Hypothalamus (tissue), 51 donors: ENCODE measurements around the gene SELENOP.
"Not testable (repeated sequence)": the region's sequence is repeated elsewhere in the genome, so short reads cannot be mapped to it uniquely, and the experiment has no call there.

Experiments used
- DNase-seq, 51 donors: peaks; one replicate each; lab custom pipeline; 2025; lab: John Stamatoyannopoulos, UW

Gene SELENOP

DNA sequence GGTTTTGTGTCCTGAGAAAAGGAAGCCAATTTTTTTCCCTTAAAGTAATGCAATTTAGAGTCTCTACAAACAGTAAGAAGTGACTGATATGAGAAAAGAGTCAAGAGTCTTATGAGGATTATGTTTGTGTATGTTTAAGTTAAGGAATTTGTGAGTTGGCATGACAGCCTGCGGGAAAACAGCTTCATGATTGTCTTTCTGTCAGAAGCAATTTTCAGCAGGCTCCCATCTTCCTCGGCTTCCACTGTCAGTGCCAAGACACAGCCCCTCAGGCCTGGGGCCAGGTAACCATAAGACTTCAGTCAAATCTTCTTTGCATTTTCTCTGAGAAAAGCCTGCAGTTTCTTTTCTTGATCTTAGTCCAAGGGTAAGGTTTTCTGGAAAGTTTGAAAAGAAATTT is 17.0 kb upstream of the SELENOP start:
- no peak for DNase-seq

DNA sequence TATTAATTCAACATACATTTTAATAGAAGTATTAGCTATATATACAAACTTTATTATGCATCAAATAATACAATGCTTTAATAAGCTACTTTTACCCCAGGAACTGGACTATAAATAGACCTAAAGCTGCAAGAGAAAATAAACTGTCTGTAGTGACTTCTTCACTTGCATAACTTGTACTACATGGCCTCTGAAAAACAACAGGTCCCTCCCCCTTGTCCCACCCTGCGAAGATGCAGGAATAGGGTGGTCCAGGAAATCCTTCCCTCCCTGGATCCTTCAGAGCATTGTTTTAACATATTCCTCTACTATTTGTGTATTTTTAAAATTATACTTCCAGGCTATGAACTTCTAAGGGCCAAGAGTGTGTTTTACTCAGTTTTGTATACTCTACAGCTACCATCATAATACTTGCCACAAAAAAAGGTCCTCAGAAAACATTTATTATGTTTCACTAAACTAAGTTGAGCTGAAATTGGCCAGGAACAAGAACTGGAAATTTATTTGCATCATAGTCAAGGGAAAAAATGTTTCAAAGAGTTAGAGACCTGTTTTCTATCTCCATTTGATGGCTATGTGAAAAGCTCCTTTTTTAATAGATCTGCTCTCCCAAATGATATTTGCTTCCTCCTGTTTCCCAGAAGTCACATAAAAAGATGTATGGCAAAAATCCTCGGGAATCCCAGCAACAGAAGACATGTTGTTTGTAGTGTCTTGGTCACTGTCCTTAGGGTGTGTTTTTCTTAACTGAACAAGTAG is 15.2 kb upstream of the SELENOP start:
- DNase-seq: no peak

GRCh38 chr5:42825422-42826148 is 13.9 kb upstream of the SELENOP start:
- DNase-seq: no peak

- DNase-seq: no peak
These were observed 12.8 kb upstream of the SELENOP start for GRCh38 chr5:42824347-42824976.

DNA sequence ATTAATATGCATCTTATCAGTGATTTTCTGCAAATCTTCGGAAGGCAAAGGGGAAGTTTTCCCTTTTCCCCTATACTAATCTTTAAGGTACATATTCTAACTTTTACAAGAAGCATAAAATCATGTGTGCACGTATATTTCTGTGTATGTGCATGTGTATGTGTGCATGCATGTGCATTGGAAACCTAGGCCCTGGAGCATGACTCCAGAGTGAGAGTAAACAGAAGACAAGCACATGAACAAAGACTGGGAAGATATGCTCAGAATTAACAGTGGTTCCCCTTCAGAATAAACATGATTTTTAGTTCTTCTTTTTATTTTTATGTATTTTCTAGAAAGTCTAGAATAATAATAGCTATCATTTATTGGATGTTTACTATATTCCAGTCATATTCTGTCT is 10.9 kb upstream of the SELENOP start:
- no peak for DNase-seq

DNA sequence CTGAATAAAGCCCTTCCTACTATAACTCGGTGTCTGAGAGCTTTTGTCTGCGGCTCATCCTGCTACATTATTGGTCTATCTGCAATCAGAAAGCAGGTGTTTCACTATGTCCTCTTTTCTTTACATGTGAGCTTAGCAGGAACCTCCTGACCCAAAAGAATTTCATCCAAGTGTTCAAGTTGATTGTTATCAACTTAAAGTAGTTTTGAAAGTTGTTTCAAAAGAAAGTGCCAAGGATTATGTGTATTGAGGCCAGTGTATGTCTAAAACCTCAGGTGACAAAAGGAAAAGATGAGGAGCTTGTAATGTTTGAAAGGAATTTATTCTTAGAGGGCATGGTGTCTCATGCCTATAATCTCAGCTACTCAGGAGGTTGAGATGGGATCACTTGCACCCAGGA is 8.1 kb upstream of the SELENOP start:
- DNase-seq: no peak

GRCh38 chr5:42816546-42816945 is 4.9 kb upstream of the SELENOP start:
- DNase-seq: not testable (repeated sequence)

DNA sequence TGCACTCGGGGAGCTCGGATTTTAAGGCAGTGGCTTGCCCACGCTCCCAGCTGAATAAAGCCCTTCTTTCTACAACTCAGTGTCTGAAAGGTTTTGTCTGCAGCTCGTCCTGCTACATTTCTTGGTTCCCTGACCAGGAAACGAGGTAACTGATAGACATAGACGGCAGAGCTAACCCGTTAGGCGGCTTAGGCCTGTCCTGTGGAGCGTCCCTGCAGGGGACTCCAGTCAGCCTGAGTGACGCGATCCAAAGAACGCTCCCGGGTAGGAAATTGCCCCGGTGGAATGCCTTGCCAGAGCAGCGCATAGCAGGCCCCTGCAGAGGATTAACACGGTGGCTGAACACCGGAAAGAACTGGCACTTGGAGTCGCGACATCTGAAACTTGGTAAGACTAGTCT is 1.8 kb upstream of the SELENOP start:
- DNase-seq: peak in 27 of 51 donors; percentile 5 to 61 (median 21)

GRCh38 chr5:42812620-42813019 is 928 bp upstream of the SELENOP start:
- no peak for DNase-seq

GRCh38 chr5:42810834-42811590 is 680 bp downstream of the SELENOP start:
- DNase-seq: peak in 1 of 51 donors; percentile 55

DNA sequence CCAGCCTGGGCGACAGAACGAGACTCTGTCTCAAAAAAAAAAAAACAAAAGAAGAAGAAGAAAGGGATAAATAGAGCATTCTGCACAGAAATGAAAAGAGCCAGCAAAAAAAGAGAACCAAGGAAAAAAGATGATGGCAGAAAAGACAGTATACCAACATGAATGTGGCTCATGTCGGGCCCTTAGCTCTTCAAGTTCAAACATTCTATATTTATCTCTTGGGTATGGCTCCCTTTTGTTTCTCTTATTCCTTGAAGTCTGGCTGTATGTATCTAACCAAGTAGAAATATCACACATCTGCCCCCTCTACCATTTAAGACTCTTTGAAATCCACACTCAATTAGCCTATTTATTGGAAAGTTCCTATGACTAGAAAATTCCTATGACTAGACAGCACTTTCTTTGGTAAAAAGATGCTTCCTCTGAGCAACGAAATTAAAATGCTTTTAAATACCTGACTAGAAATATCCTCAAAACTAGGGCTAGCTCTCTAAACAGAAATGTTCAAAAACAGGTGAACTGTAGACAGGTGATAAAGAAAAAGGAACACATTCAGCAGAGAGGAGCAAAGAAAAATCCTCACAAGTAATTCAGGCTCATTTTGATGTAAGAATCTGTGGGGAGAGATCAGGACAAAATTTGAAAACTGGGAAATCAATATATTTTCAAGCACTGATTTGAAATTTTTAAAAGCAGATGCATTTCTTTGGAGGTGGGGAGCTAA is 2.6 kb downstream of the SELENOP start:
- no peak for DNase-seq

GRCh38 chr5:42807722-42808447 is 3.8 kb downstream of the SELENOP start:
- peak in 11 of 51 donors; percentile 3 to 39 (median 11) for DNase-seq

- DNase-seq: no peak
These were observed 4.9 kb downstream of the SELENOP start for GRCh38 chr5:42806701-42807262.

DNA sequence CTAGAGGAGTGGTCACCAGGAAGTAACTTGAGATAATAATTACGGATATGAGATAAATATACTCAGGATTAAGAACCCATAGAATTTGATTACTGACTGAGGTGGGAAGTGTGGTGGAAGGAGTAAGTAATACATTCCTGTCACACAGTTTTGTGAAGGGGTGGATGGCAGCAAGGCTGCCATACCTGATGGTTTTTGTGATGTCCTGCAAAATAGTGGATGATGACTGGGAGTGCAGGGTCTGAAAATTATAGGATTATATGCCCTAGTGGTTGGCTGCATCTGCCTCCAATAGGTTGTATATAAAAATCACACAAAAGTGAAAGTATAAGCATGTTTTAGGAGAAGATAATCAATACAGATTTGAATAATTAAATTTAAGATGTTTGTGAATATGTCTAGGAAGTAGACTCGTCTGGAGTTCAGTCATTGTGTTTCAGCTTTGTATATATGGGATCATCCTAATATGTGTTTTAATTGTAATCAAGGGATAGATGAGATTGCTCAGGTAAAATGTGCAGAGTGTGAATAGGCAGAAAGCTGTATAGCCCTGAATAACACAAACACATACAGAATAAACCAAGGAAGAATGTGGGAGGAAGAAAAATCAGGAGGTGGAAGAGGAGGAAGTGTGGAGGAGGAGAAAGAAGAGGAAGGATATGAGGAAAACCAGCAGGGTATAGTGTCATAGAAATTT is 5.5 kb downstream of the SELENOP start:
- no peak for DNase-seq

GRCh38 chr5:42804717-42805339 is 6.9 kb downstream of the SELENOP start:
- no peak for DNase-seq

- DNase-seq: no peak
These were observed 10.1 kb downstream of the SELENOP start for GRCh38 chr5:42801516-42802166.

- DNase-seq: no peak
These were observed 10.9 kb downstream of the SELENOP start for GRCh38 chr5:42800748-42801330.
